Kidney (tissue), 14 donors: ENCODE results near the gene TRPM3. TPM values are rescaled to one million over a fixed set of nuclear protein-coding genes. Genes with fewer than 3 reads are reported as not detected.

Source experiments
- DNase-seq, 5 donors: peaks; one replicate each; pipeline ENCODE4 v3.0.0-alpha.2; 2013 to 2020
- FAIRE-seq: peaks from 2 replicates; lab custom pipeline; 2012; peaks lifted over from hg19 to GRCh38; lab: Jason Lieb, UNC
- H3K27ac ChIP-seq, 2 donors: one replicate each; pipeline ENCODE4 v1.7.0; 2013; ENCODE audit warnings: low read depth in 2 of 2, low read length in 2 of 2, inconsistent platforms in 1 of 2
- H3K27me3 ChIP-seq: one replicate; pipeline ENCODE4 v1.7.1; 2013; ENCODE audit warnings: low read length, inconsistent platforms; ENCODE audit not compliant: control insufficient read depth, insufficient read depth
- H3K36me3 ChIP-seq, 3 donors: one replicate each; pipeline versions ENCODE4 v1.7.0 to v1.7.1; 2013; ENCODE audit warnings: low read length in 3 of 3, control low read depth in 1 of 3, inconsistent platforms in 1 of 3; ENCODE audit not compliant: insufficient read depth in 3 of 3, control insufficient read depth in 2 of 3
- H3K4me1 ChIP-seq, 3 donors: one replicate each; pipeline versions ENCODE4 v1.7.0 to v1.7.1; 2013; ENCODE audit warnings: low read length in 3 of 3, inconsistent platforms in 1 of 3, low read depth in 1 of 3; ENCODE audit not compliant: control insufficient read depth in 2 of 3, insufficient read depth in 2 of 3
- H3K4me3 ChIP-seq, 3 donors: one replicate each; pipeline versions ENCODE4 v1.7.0 to v1.8.1; 2013; ENCODE audit warnings: low read length in 3 of 3, control low read depth in 1 of 3, inconsistent platforms in 1 of 3
- H3K9ac ChIP-seq, 3 donors: one replicate each; pipeline versions ENCODE4 v1.7.0 to v1.7.1; 2013; ENCODE audit warnings: low read length in 3 of 3, control low read depth in 1 of 3, inconsistent platforms in 1 of 3
- H3K9me3 ChIP-seq, 3 donors: one replicate each; pipeline versions ENCODE4 v1.7.0 to v1.7.1; 2013; ENCODE audit warnings: low read length in 3 of 3, control low read depth in 1 of 3, inconsistent platforms in 1 of 3; ENCODE audit not compliant: control insufficient read depth in 2 of 3, insufficient read depth in 1 of 3
- intact Hi-C: fragments of 100-400 bp; cut with DNase I; formaldehyde crosslinking; loops from one replicate; pipeline ENCODE4 v1.11.1; 2022
- polyA plus RNA-seq: library from polyadenylated mRNA; stranded (reverse); fragments of 350-450 nt; fragmentation: Illumina TruSeq; extraction: RNeasy Lipid Tissue Mini Kit (QIAGEN cat#74804); gene quantifications from one replicate; pipeline ENCODE4 v1.2.3, GENCODE V29; 2014; ENCODE audit warnings: low read depth, low replicate concordance; ENCODE audit not compliant: insufficient read depth
- total RNA-seq: library from RNA; stranded (reverse); fragmentation: NEBNext Ultra II Directional; extraction: Animal tissue kit (Norgen Biotek cat#: 25700); gene quantifications from one replicate; pipeline ENCODE4 v1.2.1, GENCODE V29; 2021
- TF ChIP-seq, protein P1 (sequence below): IDR thresholded peaks from 3 replicates; pipeline ENCODE4 v1.5.1; 2012; ENCODE audit warnings: mild to moderate bottlenecking, moderate library complexity, borderline replicate concordance; ENCODE audit not compliant: insufficient read depth; ENCODE audit errors: extremely low read depth
- donor health status: control.
- donor health status: control.
- donor health status: control.
- donor health status: control.
- donor health status: control.
- donor health status: DM: yes; HTN: yes; CAD: no.
- donor health status: Normal renal cell carcinoma (clear cell type).

The TRPM3 gene
- total and polyA plus RNA-seq, 2 donors from 2014 or later = 8.8 to 11.4 TPM

DNA sequence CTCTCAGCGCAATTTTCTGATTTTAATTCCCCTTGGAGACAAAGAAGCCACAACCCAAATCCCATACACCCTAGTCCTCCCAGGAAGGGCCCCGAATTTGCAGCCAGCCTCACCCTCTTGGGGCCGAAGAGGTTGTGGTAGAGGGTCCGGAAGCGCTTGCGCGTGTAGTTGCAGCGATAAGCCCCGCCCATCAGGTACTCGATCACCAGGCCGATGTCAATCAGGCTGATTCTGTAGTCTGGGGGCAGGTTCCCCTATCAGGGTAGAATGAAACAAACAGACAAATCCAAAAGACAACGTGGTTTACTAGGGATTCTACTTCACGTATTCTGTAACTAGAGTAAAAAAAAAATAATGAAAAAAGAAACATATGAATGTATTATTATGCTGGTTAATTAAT, 496.3 kb downstream of the TRPM3 start:
- no peaks in the 10 kb centered on the region for H3K9me3 ChIP-seq
- TF ChIP-seq, protein P1, sequence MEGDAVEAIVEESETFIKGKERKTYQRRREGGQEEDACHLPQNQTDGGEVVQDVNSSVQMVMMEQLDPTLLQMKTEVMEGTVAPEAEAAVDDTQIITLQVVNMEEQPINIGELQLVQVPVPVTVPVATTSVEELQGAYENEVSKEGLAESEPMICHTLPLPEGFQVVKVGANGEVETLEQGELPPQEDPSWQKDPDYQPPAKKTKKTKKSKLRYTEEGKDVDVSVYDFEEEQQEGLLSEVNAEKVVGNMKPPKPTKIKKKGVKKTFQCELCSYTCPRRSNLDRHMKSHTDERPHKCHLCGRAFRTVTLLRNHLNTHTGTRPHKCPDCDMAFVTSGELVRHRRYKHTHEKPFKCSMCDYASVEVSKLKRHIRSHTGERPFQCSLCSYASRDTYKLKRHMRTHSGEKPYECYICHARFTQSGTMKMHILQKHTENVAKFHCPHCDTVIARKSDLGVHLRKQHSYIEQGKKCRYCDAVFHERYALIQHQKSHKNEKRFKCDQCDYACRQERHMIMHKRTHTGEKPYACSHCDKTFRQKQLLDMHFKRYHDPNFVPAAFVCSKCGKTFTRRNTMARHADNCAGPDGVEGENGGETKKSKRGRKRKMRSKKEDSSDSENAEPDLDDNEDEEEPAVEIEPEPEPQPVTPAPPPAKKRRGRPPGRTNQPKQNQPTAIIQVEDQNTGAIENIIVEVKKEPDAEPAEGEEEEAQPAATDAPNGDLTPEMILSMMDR = no peak
- H3K4me1 ChIP-seq = peaks cover 0 to 3% (median 0%) of the 10 kb centered on the region in 3 donors
- H3K27me3 ChIP-seq = no peaks in the 10 kb centered on the region
- intact Hi-C loops = no loop called here
- FAIRE-seq (no peak), DNase-seq (no peak)
- no peak overlapping the region for H3K27ac ChIP-seq
- H3K9ac ChIP-seq = no peak overlapping the region
- H3K36me3 ChIP-seq = peaks cover 0 to 1% (median 1%) of the 10 kb centered on the region in 3 donors
- H3K4me3 ChIP-seq = no peak overlapping the region

DNA sequence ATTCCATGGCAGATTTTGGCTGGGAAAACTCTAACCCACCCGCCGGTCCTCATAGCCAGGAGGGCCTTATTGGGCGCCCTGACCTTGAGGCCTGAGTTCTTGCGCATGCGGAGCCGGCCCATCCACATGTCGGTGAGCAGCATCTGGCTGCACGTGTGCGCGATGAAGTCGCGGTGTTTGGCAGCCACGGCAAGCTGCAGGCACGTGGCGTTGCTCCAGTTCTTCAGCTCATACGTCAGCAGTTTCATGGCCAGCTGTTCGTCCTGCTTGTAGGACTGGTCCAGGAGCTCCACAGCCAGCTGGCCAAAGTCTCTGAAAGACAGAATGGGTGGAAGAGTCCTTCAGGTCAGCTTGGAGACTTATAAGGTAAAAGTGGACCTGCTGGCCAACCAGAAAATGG, 502.6 kb downstream of the TRPM3 start:
- TF ChIP-seq, protein P1 = no peak
- no peak overlapping the region for H3K9ac ChIP-seq
- no peak overlapping the region for H3K27ac ChIP-seq
- H3K36me3 ChIP-seq = peaks cover 0 to 43% (median 6%) of the 10 kb centered on the region in 3 donors
- DNase-seq (no peak), FAIRE-seq (no peak)
- H3K4me3 ChIP-seq = no peak overlapping the region
- H3K9me3 ChIP-seq = no peaks in the 10 kb centered on the region
- H3K27me3 ChIP-seq = no peaks in the 10 kb centered on the region
- intact Hi-C loops = no loop called here
- peaks cover 0 to 4% (median 3%) of the 10 kb centered on the region in 3 donors for H3K4me1 ChIP-seq

DNA sequence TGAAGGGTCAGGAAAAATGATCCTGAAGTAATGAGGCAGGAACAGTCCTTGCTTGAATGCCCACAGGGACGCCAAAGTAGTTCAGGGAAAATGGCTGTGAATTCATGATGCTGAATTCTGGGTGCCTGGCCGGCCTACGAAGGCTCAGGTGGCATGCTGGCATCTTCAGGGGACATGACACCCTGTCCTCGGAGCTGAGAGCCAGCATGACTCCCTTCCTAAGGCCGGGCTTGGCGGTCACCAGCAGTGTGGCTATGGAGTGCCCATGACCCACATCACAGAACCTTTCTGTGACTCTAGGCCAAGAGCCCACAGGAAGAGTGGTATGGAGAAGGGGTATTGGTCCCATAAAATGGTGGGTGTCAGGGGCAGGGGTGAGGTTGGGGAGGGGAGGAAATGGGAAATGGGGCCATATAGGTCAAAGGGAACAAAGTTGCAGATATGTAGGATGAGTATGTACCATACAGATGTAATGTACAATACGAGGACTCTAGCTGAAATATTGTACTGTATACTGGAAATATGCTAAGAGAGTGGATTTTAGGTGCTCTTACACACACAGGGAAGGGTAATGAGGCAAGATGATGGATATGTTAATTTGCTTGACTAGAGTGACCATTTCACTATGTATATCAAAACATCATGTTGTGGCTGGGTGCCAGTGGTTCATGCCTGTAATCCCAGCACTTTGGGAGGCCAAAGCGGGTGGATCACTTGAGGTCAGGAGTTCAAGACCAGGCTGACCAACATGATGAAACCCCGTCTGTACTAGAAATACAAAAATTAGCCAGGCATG, 504.2 kb downstream of the TRPM3 start:
- H3K27ac ChIP-seq = no peak overlapping the region
- DNase-seq (no peak), FAIRE-seq (no peak)

More for the DNA sequence above, 504.2 kb downstream of the TRPM3 start:
- Histone ChIP-seq H3K36me3 (peaks cover 0 to 55% (median 9%) of the 10 kb centered on the region in 3 donors), H3K9me3 (no peaks in the 10 kb centered on the region), H3K4me3 (no peak overlapping the region), H3K9ac (no peak overlapping the region), H3K4me1 (peaks cover 0 to 4% (median 0%) of the 10 kb centered on the region in 3 donors), H3K27me3 (no peaks in the 10 kb centered on the region)
- intact Hi-C loops = no loop called here
- TF ChIP-seq, protein P1 = no peak
